Measurements from ENCODE around the gene TMEM11.

DNA sequence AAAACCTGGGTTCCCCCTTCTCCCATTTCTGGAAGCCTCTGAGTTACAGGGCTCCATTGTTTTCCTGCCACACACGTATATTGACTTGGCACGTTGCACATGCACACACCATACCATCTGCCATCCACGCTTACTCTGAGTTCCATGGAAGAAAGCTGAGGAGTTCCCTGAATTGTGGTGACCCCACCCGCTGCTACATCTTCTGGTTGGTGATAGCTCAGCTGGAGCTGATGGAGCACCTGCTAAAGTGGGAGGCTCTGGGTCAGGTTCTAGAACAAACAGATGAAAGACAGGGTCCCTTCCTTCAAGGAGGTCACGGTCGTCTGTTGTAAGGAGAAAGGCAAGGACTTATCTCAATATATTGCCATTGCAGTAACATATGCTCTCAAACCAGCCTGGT lies 41.1 kb downstream of the TMEM11 start:
- TF ChIP-seq, protein P1, sequence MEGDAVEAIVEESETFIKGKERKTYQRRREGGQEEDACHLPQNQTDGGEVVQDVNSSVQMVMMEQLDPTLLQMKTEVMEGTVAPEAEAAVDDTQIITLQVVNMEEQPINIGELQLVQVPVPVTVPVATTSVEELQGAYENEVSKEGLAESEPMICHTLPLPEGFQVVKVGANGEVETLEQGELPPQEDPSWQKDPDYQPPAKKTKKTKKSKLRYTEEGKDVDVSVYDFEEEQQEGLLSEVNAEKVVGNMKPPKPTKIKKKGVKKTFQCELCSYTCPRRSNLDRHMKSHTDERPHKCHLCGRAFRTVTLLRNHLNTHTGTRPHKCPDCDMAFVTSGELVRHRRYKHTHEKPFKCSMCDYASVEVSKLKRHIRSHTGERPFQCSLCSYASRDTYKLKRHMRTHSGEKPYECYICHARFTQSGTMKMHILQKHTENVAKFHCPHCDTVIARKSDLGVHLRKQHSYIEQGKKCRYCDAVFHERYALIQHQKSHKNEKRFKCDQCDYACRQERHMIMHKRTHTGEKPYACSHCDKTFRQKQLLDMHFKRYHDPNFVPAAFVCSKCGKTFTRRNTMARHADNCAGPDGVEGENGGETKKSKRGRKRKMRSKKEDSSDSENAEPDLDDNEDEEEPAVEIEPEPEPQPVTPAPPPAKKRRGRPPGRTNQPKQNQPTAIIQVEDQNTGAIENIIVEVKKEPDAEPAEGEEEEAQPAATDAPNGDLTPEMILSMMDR (IDR thresholded peaks at IDR 0.05), result no peak
- TF ChIP-seq POLR2A (IDR thresholded peaks at IDR 0.05), result no peak
